Prostate gland (tissue), 2 donors: ENCODE measurements around the gene MAP1LC3A.

Source experiments
- POLR2A ChIP-seq: fragments of 450-650 bp; IDR thresholded peaks from one replicate; pipeline ENCODE4 v1.6.1; 2016; ENCODE audit warnings: antibody characterized with exemption, mild to moderate bottlenecking
- POLR2AphosphoS5 ChIP-seq: sonication (generic); formaldehyde crosslinking; IDR thresholded peaks from one replicate; pipeline ENCODE4 v1.6.1; 2017; ENCODE audit warnings: antibody characterized with exemption
- TF ChIP-seq, protein P1 (sequence below), 4 experiments: fragments of 200-600 bp in 2 of 4; fragments of 450-650 bp in 2 of 4; sonication (generic) in 2 of 4; IDR thresholded peaks; 1 replicate in 3 of 4; 2 replicates in 1 of 4; pipeline ENCODE4 v1.5.1; 2016 to 2019; ENCODE audit warnings: antibody characterized with exemption in 4 of 4, mild to moderate bottlenecking in 2 of 4, moderate library complexity in 2 of 4

DNA sequence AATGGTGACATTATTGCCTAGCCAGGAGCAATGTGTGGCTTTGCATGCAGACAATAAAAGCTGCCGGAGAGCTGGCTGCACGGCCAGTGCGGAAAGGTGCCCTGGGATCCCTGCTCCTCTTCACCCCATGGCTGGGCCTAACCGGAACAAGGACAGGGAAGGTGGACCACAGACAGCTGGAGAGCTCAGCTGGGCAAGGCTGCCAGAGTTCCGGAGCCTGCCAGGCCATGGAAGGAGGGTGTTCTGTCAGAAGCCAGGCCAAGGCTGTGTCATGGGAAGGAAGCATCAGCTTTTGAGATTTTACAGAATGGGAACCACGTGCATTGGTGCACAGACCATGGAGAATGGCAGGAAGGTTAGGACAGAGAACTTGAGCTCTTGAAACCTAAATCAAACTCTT is 25.0 kb downstream of the MAP1LC3A start:
- TF ChIP-seq, protein P1, sequence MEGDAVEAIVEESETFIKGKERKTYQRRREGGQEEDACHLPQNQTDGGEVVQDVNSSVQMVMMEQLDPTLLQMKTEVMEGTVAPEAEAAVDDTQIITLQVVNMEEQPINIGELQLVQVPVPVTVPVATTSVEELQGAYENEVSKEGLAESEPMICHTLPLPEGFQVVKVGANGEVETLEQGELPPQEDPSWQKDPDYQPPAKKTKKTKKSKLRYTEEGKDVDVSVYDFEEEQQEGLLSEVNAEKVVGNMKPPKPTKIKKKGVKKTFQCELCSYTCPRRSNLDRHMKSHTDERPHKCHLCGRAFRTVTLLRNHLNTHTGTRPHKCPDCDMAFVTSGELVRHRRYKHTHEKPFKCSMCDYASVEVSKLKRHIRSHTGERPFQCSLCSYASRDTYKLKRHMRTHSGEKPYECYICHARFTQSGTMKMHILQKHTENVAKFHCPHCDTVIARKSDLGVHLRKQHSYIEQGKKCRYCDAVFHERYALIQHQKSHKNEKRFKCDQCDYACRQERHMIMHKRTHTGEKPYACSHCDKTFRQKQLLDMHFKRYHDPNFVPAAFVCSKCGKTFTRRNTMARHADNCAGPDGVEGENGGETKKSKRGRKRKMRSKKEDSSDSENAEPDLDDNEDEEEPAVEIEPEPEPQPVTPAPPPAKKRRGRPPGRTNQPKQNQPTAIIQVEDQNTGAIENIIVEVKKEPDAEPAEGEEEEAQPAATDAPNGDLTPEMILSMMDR (IDR thresholded peaks at IDR 0.05): no peak
- TF ChIP-seq POLR2A (no peak), POLR2AphosphoS5 (no peak)
